Endometrial microvascular endothelial cells (primary cell): ENCODE measurements around the gene TRMT44. TPM values are rescaled to one million over a fixed set of nuclear protein-coding genes. Genes with fewer than 3 reads are reported as not detected.

Experiments
- in situ Hi-C: cut with HindIII; loops from 2 replicates; pipeline ENCODE4 v1.10.0; 2017; ENCODE audit warnings: low sequenced_read_pairs, low pct_unique_long_range_greater_than_20kb; ENCODE audit errors: inconsistent ontology term
- total RNA-seq: library from RNA; depleted of rRNA; stranded (reverse); fragments of >200 nt; gene quantifications from one replicate; pipeline ENCODE4 v1.2.3, GENCODE V29; 2015; ENCODE audit errors: inconsistent ontology term

TRMT44 gene
- total RNA-seq, 1 donor from 2014 or later: 13.9 TPM

GRCh38 chr4:8517946-8518345, 77.4 kb downstream of the TRMT44 start:
- in situ Hi-C loops: no loop called here

GRCh38 chr4:8522160-8523120, 81.9 kb downstream of the TRMT44 start:
- in situ Hi-C loops: no loop called here

- in situ Hi-C loops: no loop called here
Observed at GRCh38 chr4:8523175-8523574, 82.6 kb downstream of the TRMT44 start.

- in situ Hi-C loops: no loop called here
Observed at GRCh38 chr4:8523766-8524165, 83.2 kb downstream of the TRMT44 start.

- in situ Hi-C loops: no loop called here
Observed at GRCh38 chr4:8524595-8525382, 84.2 kb downstream of the TRMT44 start.

GRCh38 chr4:8525383-8526120, 85.0 kb downstream of the TRMT44 start:
- in situ Hi-C loops: no loop called here

Other genes starting within 250 kb of the TRMT44 start
- gene SH3TC1, start 241.5 kb upstream of the TRMT44 start, total RNA-seq: 61.9 TPM
- 1.3 TPM for gene HTRA3, start 171.0 kb upstream of the TRMT44 start, total RNA-seq
- gene ACOX3, start 54 bp upstream of the TRMT44 start, total RNA-seq: 26.0 TPM
- gene GPR78, start 139.6 kb downstream of the TRMT44 start, total RNA-seq: not detected
- gene CPZ, start 152.0 kb downstream of the TRMT44 start, total RNA-seq: not detected